Neural crest cell (in vitro differentiated cells): ENCODE data around the gene FAM171A2. TPM values are rescaled to one million over a fixed set of nuclear protein-coding genes. Genes with fewer than 3 reads are reported as not detected.

ENCODE experiments used
- DNase-seq: peaks from one replicate; pipeline ENCODE4 v3.0.0; 2021; ENCODE audit warnings: low read depth, mixed read lengths, low spot score
- H3K27ac Mint-ChIP-seq: one replicate; pipeline ENCODE4 v1.8.0; 2021; ENCODE audit warnings: mild to moderate bottlenecking, mixed read lengths; ENCODE audit not compliant: unreplicated experiment
- H3K27me3 Mint-ChIP-seq: 2 replicates; pipeline ENCODE4 v1.8.0; 2021; ENCODE audit warnings: low read depth, mild to moderate bottlenecking, mixed read lengths
- H3K36me3 Mint-ChIP-seq: 2 replicates; pipeline ENCODE4 v1.8.0; 2021; ENCODE audit warnings: low read depth, mild to moderate bottlenecking, mixed read lengths
- H3K4me1 Mint-ChIP-seq: 2 replicates; pipeline ENCODE4 v1.8.0; 2021; ENCODE audit warnings: mixed read lengths
- H3K4me3 Mint-ChIP-seq: one replicate; pipeline ENCODE4 v1.8.0; 2021; ENCODE audit warnings: mild to moderate bottlenecking, mixed read lengths
- H3K9me3 Mint-ChIP-seq: 2 replicates; pipeline ENCODE4 v1.8.0; 2021; ENCODE audit warnings: mixed read lengths
- CTCF ChIP-seq: fragments of 200-600 bp; sonication (generic); conservative IDR thresholded peaks from 2 replicates; pipeline ENCODE4 v1.5.0; 2021; ENCODE audit warnings: antibody characterized with exemption, mild to moderate bottlenecking
- total RNA-seq: library from RNA; stranded (reverse); gene quantifications from 2 replicates; pipeline ENCODE4 v1.2.1, GENCODE V29; 2021

Gene FAM171A2
- total RNA-seq, 1 donor from 2014 or later, result 51.9 TPM

- Mint-ChIP-seq H3K9me3 (no peaks in the 10 kb centered on the region), H3K4me1 (peaks cover 18% of the 10 kb centered on the region), H3K4me3 (peak within 1 kb of the TSS; percentile 85), H3K36me3 (no peaks in the 10 kb centered on the region), H3K27me3 (peaks cover 53% of the 10 kb centered on the region), H3K27ac (no peak within 1 kb of the TSS)
- peak; percentile 95 for DNase-seq
- no peak for TF ChIP-seq CTCF
These were observed 55.3 kb downstream of the FAM171A2 start, which contains the start of gene RUNDC3A for GRCh38 chr17:44308320-44308818. Gene RUNDC3A (plus strand): TSS chr17:44308601. CDS start chr17:44308833, 232 bp downstream.

GRCh38 chr17:44307387-44308186 lies 56.1 kb downstream of the FAM171A2 start:
- H3K27ac Mint-ChIP-seq, result no peak overlapping the region
- no peaks in the 10 kb centered on the region for H3K36me3 Mint-ChIP-seq
- no peaks in the 10 kb centered on the region for H3K9me3 Mint-ChIP-seq
- peaks cover 18% of the 10 kb centered on the region for H3K4me1 Mint-ChIP-seq
- TF ChIP-seq CTCF, result no peak
- H3K4me3 Mint-ChIP-seq, result peak overlapping the region; percentile 85
- H3K27me3 Mint-ChIP-seq, result peaks cover 50% of the 10 kb centered on the region
- peak; percentile 46 for DNase-seq

GRCh38 chr17:44304651-44305050 lies 59.0 kb downstream of the FAM171A2 start:
- Mint-ChIP-seq H3K27ac (no peak overlapping the region), H3K4me1 (peaks cover 12% of the 10 kb centered on the region), H3K9me3 (no peaks in the 10 kb centered on the region), H3K4me3 (no peak overlapping the region), H3K36me3 (no peaks in the 10 kb centered on the region), H3K27me3 (peaks cover 41% of the 10 kb centered on the region)
- DNase-seq, result no peak
- no peak for TF ChIP-seq CTCF

Other genes starting within 250 kb of the FAM171A2 start
- gene HDAC5, start 240.2 kb downstream of the FAM171A2 start, total RNA-seq, result 27.1 and 27.2 TPM in 2 replicates
- 22.1 and 23.3 TPM in 2 replicates for gene HROB, start 221.9 kb downstream of the FAM171A2 start, total RNA-seq
- 0.25 and 0.26 TPM in 2 replicates for gene ASB16, start 193.1 kb downstream of the FAM171A2 start, total RNA-seq
- 33.5 and 33.7 TPM in 2 replicates for gene TMUB2, start 176.9 kb downstream of the FAM171A2 start, total RNA-seq
- 115 and 119 TPM in 2 replicates for gene ATXN7L3, start 164.0 kb downstream of the FAM171A2 start, total RNA-seq
- 106 and 108 TPM in 2 replicates for gene UBTF, start 144.2 kb downstream of the FAM171A2 start, total RNA-seq
- gene SLC4A1, start 95.7 kb downstream of the FAM171A2 start, total RNA-seq, result not detected in 2 replicates
- gene RUNDC3A, start 55.3 kb downstream of the FAM171A2 start, total RNA-seq, result 8.7 and 12.9 TPM in 2 replicates
- gene SLC25A39, start 39.0 kb downstream of the FAM171A2 start, total RNA-seq, result 114 and 122 TPM in 2 replicates
- 59.7 and 70.0 TPM in 2 replicates for gene GRN, start 18.6 kb downstream of the FAM171A2 start, total RNA-seq
- 7.3 and 8.1 TPM in 2 replicates for gene ITGA2B, start 25.8 kb upstream of the FAM171A2 start, total RNA-seq
- gene GPATCH8, start 139.6 kb upstream of the FAM171A2 start, total RNA-seq, result 47.0 and 52.9 TPM in 2 replicates
- gene FZD2, start 193.6 kb upstream of the FAM171A2 start, total RNA-seq, result 93.5 and 96.2 TPM in 2 replicates